ENCODE results near the gene LIX1L.

GRCh38 chr1:145997016-145997717, 39.4 kb upstream of the LIX1L start:
- TF ChIP-seq CTCF (IDR thresholded peaks at IDR 0.05) = no peak
- TF ChIP-seq ZFX (IDR thresholded peaks at IDR 0.05; ENCODE audit: borderline replicate concordance) = no peak

All from 22Rv1 (cell line).